GM18511 (cell line): Measurements from ENCODE around the gene MTHFR.

ENCODE experiments used
- ATAC-seq: cut with Tn5 transposase; IDR thresholded peaks from one replicate; pipeline ENCODE4 v1.9.1; 2021; ENCODE audit warnings: mild to moderate bottlenecking, moderate library complexity; ENCODE audit not compliant: unreplicated experiment

MTHFR gene

DNA sequence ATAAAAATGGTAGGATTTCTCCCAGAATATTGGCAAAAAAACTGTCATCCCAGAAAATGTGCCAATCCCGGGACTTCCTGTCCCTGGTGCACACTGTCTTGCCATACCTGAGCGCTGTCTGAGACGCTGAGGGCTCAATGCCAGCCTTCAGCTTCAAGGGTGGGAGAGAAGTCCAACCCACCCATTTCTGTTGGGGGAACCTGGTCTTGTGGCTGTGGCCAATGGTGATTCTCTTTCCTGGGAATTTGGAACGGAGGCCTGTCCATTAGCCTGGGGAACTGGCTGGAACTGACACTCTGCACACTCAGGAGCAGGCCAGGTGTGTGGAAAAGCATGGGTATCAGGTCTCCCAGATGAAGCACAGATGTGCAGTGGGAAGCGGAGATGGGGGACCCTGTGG lies 6.7 kb downstream of the MTHFR start:
- ATAC-seq: no peak

GRCh38 chr1:11797525-11798216 lies 8.1 kb downstream of the MTHFR start:
- no peak for ATAC-seq

DNA sequence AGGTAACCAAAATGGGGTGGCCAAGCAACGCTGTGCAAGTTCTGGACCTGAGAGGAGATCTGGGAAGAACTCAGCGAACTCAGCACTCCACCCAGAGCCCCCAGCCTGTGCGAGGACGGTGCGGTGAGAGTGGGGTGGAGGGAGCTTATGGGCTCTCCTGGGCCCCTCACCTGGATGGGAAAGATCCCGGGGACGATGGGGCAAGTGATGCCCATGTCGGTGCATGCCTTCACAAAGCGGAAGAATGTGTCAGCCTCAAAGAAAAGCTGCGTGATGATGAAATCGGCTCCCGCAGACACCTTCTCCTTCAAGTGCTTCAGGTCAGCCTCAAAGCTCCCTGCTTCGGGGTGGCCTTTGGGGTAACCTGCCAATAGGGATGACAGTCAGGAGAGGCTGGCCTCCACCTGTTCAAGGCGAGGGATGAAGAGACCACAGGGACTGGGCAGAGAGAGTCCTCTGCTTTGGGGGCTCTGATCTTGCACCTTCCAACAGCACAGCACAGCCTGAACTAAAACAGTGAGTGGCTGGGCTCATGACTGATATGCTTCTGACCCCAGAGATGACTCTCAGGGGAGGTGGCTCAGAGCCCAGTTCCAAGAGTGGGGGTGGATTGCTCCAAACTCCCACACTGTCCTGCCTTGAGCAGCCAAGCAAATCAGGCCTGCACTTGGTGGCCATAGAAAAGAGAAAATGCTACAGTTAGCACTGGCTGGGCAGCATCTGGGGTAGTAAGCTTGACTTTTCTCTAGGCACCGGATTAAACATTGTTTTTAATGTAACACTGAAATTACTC lies 9.5 kb downstream of the MTHFR start:
- ATAC-seq: no peak

GRCh38 chr1:11795238-11795890 lies 10.4 kb downstream of the MTHFR start:
- ATAC-seq: no peak

- ATAC-seq: no peak
Observed at GRCh38 chr1:11794446-11795237, 11.1 kb downstream of the MTHFR start.

DNA sequence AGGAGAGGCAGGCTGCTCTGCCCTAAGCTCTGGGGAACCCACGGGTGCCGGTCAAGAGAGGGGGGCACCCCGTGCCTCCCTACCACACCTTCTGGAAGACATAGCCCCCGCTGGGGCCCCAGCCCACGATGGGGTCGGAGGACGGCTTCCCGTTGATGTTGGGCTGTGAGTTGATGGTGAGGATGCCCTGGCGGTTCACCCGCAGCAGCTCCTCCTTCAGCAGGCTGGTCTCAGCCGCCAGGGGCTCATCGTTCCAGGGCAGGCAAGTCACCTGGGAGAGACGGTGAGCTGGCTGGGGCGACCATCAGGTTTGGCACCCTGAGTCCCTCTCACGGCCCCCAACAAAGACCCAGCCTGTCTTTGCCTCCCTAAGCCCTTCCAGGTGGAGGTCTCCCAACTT lies 11.9 kb downstream of the MTHFR start:
- no peak for ATAC-seq

DNA sequence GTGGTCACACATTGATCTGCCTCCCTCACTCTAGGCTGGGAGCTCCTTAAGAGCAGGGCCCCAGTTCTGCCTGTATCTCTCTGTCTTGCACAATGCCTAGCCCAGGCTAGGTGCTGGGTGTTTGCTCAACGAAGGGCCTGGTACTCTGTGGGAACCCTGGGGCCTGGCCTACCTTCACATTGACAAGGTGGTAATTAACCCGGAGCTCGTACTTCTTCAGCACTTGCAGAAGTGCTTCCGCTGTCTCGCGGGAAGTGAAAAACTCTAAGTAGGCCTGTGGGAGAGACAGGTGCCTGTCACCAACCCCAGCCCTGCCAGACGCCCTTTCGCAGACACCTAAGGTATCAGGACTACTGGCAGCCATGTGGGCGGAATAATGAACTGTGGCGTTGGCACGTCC lies 13.7 kb downstream of the MTHFR start:
- ATAC-seq: no peak

DNA sequence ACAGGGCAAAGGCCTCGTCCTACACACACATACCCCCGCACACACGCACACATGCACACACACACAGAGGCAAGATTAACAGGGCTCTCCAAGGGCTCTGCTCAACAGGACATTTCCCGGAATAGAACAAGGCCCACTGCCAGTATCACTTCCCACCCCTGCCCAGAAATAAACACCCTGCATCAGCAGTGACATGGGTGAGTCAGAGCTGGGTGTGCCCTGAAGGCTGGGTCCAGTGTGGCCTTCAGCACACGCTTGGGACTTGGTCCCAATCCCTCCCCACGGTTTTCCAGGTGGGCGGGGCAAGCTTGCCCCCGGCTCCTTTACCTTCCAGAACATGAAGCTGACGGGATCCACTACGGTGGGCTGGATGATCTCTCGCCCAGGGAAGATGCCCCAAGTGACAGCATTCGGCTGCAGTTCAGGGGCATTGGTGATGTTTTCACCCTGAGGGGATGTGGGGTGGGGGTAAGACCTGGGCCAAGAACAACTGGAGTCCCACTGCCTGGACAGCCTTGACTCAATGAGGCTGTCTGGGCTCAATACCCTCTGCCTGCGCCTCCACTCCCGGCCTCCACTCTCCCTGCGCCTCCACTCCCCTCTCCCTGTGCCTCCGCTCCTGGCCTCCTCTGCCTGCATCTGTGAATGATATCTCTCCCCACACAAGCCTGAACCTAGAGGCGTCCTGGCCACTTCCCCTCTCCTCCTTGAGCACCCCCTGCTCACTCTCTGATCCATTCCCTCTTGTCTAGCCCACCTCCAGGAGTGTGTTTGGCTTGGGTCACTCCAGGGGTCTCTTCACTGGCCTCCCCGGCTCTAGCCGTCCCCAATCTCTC lies 14.7 kb downstream of the MTHFR start:
- no peak for ATAC-seq

DNA sequence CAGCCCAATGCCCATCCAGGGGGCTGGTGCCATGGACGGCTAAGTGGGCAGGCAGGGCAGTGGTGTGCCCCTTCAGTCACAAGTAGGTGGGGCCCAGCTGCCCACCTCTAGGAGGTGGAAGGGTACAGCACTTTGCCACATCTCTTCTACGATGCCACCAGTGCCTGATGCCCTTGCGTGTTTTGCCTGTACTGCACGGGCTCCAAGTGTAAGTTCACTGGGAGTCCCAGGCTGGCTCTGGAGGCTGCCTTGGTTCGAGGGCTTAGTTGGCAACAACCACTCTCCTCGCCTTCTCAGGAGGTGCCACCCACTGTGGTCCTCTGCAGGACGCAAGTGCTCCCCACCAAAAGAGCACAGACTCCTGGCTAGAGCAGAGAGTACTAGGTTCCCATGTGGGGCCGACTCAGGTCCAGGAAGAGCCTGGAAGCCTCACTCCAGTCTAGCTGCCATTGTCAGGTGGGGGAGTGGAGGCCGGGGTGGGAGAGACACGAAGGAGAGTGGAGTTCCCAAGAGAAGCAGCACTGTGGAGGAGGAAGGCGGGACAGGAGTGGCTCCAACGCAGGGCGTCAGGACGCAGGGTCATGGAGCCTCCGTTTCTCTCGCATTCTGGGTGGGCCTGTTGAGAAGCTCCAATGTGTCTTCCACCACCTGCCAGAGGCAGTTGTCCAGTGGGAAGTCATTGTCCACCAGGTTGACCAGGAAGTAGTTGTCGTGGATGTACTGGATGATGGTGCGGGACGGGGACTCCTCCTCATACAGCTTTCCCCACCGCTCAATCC lies 15.5 kb downstream of the MTHFR start:
- no peak for ATAC-seq

DNA sequence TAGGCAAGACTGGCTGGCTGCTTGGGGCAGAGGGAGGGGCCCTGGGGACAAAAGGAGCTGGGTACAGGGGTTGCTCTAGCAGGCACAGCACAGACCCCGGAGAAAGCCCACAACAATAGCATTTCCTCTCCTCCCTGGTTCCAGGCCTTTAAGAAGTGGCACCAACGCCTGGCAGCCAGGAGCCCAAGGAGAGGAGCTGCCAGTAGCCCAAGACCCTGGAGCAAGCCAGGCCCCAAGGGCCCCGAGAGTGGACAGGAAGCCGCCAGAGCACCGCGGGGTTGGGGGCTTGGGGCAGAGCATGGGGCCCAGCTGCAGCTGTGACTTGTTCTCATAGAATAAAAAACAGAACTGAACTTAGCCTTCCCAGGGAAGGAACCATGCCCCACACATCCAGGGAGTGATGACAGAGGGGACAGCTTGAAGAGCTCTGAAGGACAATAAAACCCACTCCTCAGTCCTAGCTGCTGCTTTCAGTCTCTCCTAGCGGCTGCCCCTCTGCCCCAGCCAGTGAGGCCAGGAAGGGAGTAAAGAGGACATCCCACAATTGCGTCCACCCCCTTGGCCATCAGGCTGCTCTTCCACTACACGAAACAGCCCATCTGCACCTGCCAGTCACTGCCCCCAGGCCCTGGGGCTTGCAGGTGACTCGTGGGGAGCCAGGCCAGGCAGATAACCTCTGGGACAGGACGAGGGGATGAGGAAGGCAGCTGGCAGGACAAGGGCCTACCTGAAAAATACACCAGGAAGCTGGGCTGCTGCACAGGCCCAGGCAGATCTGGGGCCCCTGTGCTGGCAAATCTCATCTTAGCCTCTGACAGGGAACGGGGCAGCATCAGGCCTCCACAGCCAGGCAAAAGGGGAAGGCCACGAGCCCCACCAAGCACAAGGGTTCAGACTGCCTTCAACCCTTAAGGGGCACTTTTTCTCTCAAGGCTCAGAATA lies 16.4 kb downstream of the MTHFR start:
- no peak for ATAC-seq

GRCh38 chr1:11788549-11789053 lies 17.2 kb downstream of the MTHFR start:
- ATAC-seq: no peak

- no peak for ATAC-seq
Observed at GRCh38 chr1:11787804-11788436, 17.8 kb downstream of the MTHFR start.

DNA sequence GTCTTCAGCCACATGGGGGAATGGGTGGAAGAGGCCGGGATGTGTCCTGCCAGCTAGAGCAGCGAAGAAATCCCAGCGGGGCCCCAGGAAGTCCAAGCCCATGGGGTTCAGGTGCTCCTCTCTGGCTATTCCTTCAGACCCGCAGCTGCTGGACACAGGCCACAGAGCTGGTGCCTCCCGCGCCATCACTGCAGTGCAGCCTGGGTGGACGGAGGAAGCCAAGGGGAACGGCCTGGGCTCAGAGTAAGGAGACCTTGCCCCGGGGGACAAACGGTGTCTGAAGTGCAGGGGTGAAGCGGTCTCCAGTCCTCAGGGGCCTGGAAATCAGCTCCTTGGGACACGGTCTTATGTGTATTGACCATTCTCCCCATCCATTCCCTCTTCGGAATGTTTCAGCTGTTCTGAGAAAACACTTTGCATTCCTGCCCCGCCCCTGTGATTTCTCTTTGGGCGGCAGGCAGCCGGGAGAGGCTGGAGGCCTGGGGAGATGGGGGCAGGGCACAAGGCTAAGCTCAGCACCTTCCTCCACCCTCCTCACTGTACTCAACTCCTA lies 18.4 kb downstream of the MTHFR start:
- no peak for ATAC-seq

DNA sequence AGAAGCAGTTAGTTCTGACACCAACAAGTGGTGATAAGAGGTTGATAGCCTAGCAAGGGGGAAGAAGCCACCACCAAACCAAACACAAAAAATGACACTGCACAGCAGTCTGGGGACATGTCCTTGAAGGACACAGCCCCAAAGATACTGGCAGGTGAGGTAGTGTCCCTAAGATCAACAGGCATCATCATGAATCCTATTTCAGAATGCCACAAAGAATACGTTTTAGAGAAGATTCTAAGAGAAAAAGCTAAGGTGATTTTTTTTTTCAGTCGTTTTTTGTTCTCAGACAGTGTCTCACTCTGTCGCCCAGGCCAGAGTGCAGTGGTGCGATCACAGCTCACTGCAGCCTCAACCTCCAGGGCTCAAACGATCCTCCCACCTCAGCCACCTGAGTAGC lies 19.6 kb downstream of the MTHFR start:
- ATAC-seq: no peak

DNA sequence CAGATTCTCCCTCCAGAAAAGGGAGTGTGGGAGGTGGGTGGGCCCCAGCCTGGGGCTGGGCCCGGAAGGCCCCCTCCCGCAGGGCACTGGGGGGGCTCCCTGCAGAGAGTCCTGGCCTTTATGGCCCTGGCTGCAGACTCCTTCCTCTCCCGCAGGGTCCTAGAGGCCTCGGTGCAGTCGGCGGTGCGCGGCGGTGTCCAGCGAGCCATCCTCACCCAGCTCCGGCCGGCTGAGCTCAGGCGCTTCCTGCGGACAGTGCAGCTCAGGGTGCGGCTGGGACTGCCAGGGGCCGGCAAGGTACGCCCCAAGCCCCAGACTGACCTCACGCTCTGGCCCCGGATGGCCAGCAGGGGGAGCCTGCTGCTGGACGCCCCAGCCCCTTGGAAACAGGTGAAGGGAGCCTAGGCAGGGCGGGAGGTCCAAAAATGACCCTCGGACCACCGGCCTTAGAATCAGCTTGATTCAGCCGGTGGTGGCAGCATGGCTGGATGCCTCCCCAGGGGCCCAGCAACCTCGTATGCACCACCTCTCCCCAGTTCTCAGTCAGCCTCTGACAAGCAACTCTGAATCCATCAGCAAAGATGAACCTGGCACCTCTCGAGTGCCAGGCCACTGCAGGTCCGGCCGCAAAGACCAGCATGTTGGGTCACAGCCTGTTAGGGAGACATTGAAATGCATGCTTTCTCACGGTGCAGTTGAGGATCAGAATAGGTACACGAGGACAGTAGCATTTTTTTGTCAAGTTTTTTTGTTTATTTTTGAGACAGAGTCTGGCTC lies 20.6 kb downstream of the MTHFR start:
- ATAC-seq: no peak

DNA sequence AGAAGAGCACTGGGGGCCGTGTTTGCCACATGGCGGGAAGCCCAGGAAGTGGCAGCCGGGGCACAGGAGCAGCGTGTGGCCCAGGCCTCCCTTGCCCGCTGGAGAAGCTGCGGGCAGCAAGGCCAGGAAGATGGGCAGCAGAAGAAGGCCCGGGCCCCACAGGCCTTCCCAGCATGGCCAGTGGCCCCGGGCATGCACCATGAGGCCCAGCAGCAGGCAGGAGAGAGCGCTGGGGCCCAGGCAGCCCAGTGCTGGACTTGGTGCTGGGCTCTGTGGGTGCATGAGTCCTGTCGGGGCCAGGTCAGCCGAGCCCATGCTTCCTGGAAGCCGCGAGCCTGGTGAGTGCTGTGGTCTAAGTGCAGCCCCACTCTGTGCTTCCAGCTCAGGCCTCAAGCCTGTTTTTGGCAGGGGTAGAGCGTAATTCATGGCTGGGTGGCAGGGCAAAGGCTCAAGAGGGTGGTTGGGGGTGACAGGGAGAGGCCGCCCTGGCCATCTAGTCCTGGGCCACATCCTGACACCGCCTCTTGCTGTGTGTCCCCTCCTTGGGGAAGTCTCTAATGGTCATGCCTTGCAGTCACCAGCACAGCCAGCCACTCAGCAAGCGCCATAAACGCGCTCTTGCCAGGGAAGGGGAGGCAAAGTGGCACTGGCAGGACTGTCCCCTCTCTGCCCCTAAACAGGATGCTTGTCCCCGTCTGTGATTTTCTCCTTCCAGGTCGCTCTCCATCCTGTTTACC lies 21.3 kb downstream of the MTHFR start:
- no peak for ATAC-seq
